HUES6 (cell line): ENCODE measurements around the gene SSR4.

Source experiments
- H3K27ac ChIP-seq: 2 replicates; pipeline ENCODE4 v1.7.0; 2013; ENCODE audit warnings: low read depth, mild to moderate bottlenecking, low read length, inconsistent platforms
- H3K27me3 ChIP-seq: 2 replicates; pipeline ENCODE4 v1.6.1; 2013; ENCODE audit warnings: low read length; ENCODE audit not compliant: control insufficient read depth, insufficient read depth
- H3K36me3 ChIP-seq: 2 replicates; pipeline ENCODE4 v1.6.1; 2013; ENCODE audit warnings: low read length; ENCODE audit not compliant: control insufficient read depth, insufficient read depth
- H3K4me1 ChIP-seq: 2 replicates; pipeline ENCODE4 v1.6.1; 2013; ENCODE audit warnings: low read length; ENCODE audit not compliant: control insufficient read depth, insufficient read depth
- H3K4me3 ChIP-seq: 2 replicates; pipeline ENCODE4 v1.5.1; 2013; ENCODE audit warnings: low read depth, low read length
- H3K9ac ChIP-seq: one replicate; pipeline ENCODE4 v1.6.1; 2013; ENCODE audit warnings: mild to moderate bottlenecking, low read length
- H3K9me3 ChIP-seq: 2 replicates; pipeline ENCODE4 v1.6.1; 2013; ENCODE audit warnings: low read depth, low read length; ENCODE audit not compliant: control insufficient read depth, insufficient read depth

SSR4 gene

DNA sequence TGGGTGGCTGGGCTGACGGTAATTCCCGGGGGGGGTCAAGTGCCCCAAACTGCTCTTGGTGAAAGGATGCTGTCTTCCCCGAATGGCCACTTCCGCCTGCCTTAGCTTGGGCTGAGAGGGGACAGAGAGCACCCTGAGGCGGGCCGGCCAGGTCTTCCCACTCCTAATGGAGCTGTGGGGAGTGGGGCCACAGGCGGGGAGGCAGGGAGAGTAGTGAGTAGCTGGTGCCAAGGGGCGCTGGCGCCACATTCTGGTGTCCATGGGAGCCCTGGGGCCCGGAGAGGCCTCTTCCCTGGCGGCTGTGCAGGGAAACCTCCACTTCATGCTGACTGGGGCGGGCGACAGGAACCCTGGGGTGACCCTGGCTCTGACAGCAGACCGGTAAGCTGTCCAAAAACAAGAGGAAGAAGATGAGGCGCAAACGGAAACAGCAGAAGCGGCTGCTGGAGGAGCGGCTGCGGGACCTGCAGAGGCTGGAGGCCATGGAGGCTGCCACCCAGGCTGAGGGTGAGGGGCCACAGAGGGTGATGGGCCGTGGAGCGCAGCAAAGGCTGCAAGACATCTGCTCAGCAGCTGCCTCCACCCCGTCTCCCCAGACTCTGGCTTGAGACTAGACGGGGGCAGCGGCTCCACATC lies 11.0 kb upstream of the SSR4 start:
- peaks cover 33% of the 10 kb centered on the region for H3K36me3 ChIP-seq
- H3K4me3 ChIP-seq: no peak overlapping the region
- H3K27me3 ChIP-seq: no peaks in the 10 kb centered on the region
- H3K27ac ChIP-seq: no peak overlapping the region
- H3K9me3 ChIP-seq: peaks cover 21% of the 10 kb centered on the region; the same call in 1 of the 2 replicates
- H3K4me1 ChIP-seq: no peaks in the 10 kb centered on the region; the same call in 1 of the 2 replicates
- H3K9ac ChIP-seq: no peak overlapping the region

GRCh38 chrX:153784325-153784967 lies 10.0 kb upstream of the SSR4 start:
- Histone ChIP-seq H3K36me3 (peaks cover 40% of the 10 kb centered on the region), H3K4me1 (no peaks in the 10 kb centered on the region; the same call in 1 of the 2 replicates), H3K4me3 (no peak overlapping the region), H3K27me3 (no peaks in the 10 kb centered on the region), H3K9me3 (peaks cover 21% of the 10 kb centered on the region; the same call in 1 of the 2 replicates), H3K27ac (no peak overlapping the region), H3K9ac (no peak overlapping the region)

DNA sequence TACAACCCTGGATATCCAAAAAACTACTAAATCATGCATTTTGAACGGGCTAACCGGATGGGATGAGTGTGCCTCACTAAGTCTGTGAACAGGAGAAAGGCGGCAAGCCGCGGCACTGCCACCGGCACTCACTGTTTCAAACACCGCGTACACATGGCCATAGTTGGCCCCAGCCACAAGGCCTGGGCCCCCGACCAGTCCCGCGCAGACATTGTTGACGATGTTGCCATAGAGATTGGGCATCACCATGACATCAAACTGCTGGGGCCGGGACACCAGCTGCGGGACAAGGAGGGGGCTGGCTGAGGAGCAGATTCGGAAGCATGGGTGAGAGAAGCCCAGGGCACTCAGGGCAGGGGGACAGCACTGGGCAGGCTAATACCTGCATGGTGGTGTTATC lies 7.8 kb upstream of the SSR4 start:
- Histone ChIP-seq H3K27me3 (no peaks in the 10 kb centered on the region), H3K4me3 (no peak overlapping the region), H3K9ac (no peak overlapping the region), H3K9me3 (peaks cover 26% of the 10 kb centered on the region; the same call in 1 of the 2 replicates), H3K27ac (no peak overlapping the region), H3K36me3 (peaks cover 45% of the 10 kb centered on the region), H3K4me1 (no peaks in the 10 kb centered on the region)

DNA sequence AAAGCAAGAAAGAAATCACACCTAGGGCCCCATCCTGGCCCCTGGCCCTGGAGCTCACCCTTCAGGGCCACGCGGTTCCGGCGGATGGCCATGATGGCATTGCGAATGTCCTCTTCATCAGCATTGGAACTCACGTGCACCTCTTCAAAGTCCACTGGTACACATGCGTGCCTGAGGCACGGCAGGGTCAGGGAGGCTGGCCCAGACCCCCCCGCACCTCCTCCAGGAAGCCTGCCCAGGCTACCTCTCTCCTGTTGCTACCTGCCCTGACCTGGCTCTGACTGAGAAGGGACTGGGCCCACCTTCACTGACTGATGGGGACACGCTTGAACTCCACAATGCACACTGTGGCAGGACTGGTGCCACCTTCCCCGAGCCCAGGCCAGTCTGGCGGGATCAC lies 4.8 kb upstream of the SSR4 start:
- Histone ChIP-seq H3K9ac (no peak overlapping the region), H3K27me3 (no peaks in the 10 kb centered on the region), H3K9me3 (peaks cover 26% of the 10 kb centered on the region; the same call in 1 of the 2 replicates), H3K36me3 (peaks cover 44% of the 10 kb centered on the region), H3K27ac (no peak overlapping the region), H3K4me1 (peaks cover 4% of the 10 kb centered on the region), H3K4me3 (no peak overlapping the region)

GRCh38 chrX:153791104-153791852 lies 3.2 kb upstream of the SSR4 start:
- peaks cover 15% of the 10 kb centered on the region for H3K4me1 ChIP-seq
- H3K9me3 ChIP-seq: peaks cover 24% of the 10 kb centered on the region; the same call in 1 of the 2 replicates
- peaks cover 32% of the 10 kb centered on the region for H3K36me3 ChIP-seq
- no peaks in the 10 kb centered on the region for H3K27me3 ChIP-seq
- H3K9ac ChIP-seq: no peak overlapping the region
- H3K27ac ChIP-seq: no peak overlapping the region
- no peak overlapping the region for H3K4me3 ChIP-seq

DNA sequence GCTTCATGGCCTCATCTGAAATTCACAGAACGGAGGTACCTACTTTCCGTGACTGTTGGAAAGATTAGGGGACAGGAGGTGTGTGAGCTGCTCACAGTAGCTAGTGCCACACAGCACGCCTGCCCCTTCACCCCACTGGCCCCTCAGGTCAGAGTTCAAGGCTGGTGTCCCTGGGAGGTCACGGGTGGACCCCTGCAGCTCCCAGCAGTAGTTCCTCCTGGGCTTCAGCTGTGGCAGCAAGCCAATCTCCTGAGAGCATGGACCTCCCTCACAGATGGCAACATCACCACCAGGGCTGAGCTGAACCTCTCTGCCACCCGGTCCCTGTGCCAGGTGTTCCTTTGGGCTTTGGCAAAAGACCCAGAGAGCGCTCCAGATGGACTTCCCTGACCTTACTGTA lies 2.1 kb upstream of the SSR4 start:
- Histone ChIP-seq H3K9ac (no peak overlapping the region), H3K9me3 (peaks cover 20% of the 10 kb centered on the region; the same call in 1 of the 2 replicates), H3K4me1 (peaks cover 15% of the 10 kb centered on the region), H3K27ac (no peak overlapping the region), H3K36me3 (peaks cover 33% of the 10 kb centered on the region), H3K4me3 (peak overlapping the region; percentile 81; the same call in 1 of the 2 replicates), H3K27me3 (no peaks in the 10 kb centered on the region)

GRCh38 chrX:153793291-153793690 lies 1.2 kb upstream of the SSR4 start:
- H3K9ac ChIP-seq: peak overlapping the region; percentile 93
- H3K4me3 ChIP-seq: peak overlapping the region; percentile 81
- H3K27ac ChIP-seq: no peak overlapping the region
- H3K4me1 ChIP-seq: peaks cover 15% of the 10 kb centered on the region
- H3K27me3 ChIP-seq: no peaks in the 10 kb centered on the region
- peaks cover 20% of the 10 kb centered on the region; the same call in 1 of the 2 replicates for H3K9me3 ChIP-seq
- H3K36me3 ChIP-seq: peaks cover 35% of the 10 kb centered on the region

DNA sequence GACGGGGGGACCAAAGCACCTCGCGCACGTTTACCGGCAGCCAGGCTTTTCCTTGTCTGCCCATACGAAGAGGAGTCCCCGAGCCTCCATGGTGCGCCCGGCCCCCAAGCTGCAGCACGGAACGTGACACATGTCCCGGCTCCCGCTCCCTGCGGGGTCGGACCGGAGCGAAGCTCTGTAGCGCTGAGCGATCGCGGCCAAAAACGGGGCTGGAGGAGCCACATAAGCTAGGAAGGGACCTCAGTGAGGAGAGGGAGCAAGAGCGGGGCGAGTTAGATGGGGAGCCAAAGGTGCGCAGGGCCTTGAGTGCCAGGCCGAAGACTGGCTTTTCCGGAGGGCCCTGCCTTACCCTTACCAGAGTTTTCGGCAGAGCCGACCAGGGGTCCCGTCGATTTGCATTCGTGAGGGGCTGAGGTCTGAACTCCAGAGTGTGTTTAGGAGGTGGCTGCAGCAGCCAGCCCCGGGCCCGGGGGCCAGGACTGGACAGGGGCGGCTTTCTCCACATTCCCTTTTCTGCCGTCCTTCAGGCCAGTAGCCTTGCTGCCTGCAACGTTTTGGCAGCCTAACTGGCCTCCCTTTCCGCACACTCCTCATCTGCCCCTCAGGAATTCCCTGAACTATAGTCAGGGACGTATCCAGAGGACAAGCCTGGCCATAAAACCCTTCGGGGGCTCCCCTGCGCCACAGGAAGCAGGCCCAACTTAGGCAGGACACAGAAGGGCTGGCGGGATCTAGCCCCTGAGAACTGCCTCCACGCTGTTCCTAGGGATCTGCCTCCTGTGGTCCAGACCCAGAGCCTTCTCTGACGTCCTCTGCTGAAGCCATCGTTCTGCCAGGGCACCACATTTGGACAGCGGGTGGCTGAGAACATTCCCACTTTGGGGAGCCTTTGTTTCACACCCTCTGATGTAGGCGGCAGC lies 689 bp downstream of the SSR4 start:
- peak overlapping the region; percentile 90; the same call in 1 of the 2 replicates for H3K27ac ChIP-seq
- peak overlapping the region; percentile 81 for H3K4me3 ChIP-seq
- H3K27me3 ChIP-seq: no peaks in the 10 kb centered on the region
- peaks cover 15% of the 10 kb centered on the region for H3K4me1 ChIP-seq
- H3K9me3 ChIP-seq: peaks cover 16% of the 10 kb centered on the region; the same call in 1 of the 2 replicates
- H3K9ac ChIP-seq: peak overlapping the region; percentile 93
- peaks cover 29% of the 10 kb centered on the region for H3K36me3 ChIP-seq

DNA sequence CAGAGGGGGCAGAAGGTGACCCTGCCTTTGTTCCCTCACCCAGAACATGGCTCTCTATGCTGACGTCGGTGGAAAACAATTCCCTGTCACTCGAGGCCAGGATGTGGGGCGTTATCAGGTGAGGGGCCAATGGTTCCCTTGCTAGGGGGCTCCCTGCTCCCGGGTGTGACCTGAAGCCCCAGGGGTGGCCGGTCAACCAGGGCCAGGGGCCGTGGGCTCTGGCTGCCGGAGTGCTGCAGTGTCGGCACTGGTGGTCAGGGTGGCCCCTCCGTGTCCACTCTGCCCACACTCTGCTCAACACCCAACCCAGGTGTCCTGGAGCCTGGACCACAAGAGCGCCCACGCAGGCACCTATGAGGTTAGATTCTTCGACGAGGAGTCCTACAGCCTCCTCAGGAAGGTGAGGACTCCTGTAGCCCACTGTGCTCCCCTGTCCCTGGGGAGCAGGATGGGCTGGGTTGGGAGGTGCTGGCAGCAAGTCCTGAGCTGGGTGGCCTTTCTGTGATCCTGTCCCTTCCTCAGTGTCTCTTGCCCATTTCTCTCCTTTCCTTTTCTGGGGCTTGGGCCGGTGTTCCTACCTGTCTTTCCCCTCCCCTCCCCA lies 3.0 kb downstream of the SSR4 start:
- Histone ChIP-seq H3K4me1 (peaks cover 15% of the 10 kb centered on the region), H3K27ac (no peak overlapping the region), H3K4me3 (no peak overlapping the region), H3K9me3 (peaks cover 15% of the 10 kb centered on the region; the same call in 1 of the 2 replicates), H3K9ac (no peak overlapping the region), H3K27me3 (no peaks in the 10 kb centered on the region), H3K36me3 (peaks cover 29% of the 10 kb centered on the region)

- peaks cover 10% of the 10 kb centered on the region; the same call in 1 of the 2 replicates for H3K4me1 ChIP-seq
- H3K27me3 ChIP-seq: no peaks in the 10 kb centered on the region
- H3K36me3 ChIP-seq: peaks cover 45% of the 10 kb centered on the region
- H3K27ac ChIP-seq: no peak overlapping the region
- peaks cover 12% of the 10 kb centered on the region; the same call in 1 of the 2 replicates for H3K9me3 ChIP-seq
- H3K9ac ChIP-seq: no peak overlapping the region
- no peak overlapping the region for H3K4me3 ChIP-seq
These were observed 4.9 kb downstream of the SSR4 start for GRCh38 chrX:153799326-153799725.
